Endothelial cell of umbilical vein (primary cell): ENCODE data around the gene B4GALNT4. TPM values are rescaled to one million over a fixed set of nuclear protein-coding genes. Genes with fewer than 3 reads are reported as not detected.

Experiments used
- BruUV-seq: library from RNA; stranded (reverse); fragments of 400-500 nt; replicated peaks from 2 replicates; lab custom pipeline; 2021; lab: Mats Ljungman, UMichigan
- CTCF ChIA-PET: fragments of 300-600, 350-600 bp; sonication (Branson Sonifier 250); formaldehyde crosslinking; loops from one replicate; lab custom pipeline; 2021; ENCODE audit warnings: antibody characterized with exemption, inconsistent platforms; lab: Charles Lee
- POLR2A ChIA-PET: fragments of 300-600, 350-600 bp; sonication (Branson Sonifier 250); formaldehyde crosslinking; loops from one replicate; lab custom pipeline; 2021; ENCODE audit warnings: antibody characterized with exemption, inconsistent platforms; lab: Charles Lee
- DNase-seq: peaks from one replicate; pipeline ENCODE4 v3.0.0-alpha.2; 2011; ENCODE audit warnings: low read depth, low spot score
- FAIRE-seq: peaks from 2 replicates; lab custom pipeline; 2011; peaks lifted over from hg19 to GRCh38; lab: Jason Lieb, UNC
- H2AFZ ChIP-seq: 2 replicates; pipeline ENCODE4 v1.6.0; 2012; ENCODE audit warnings: low read depth, low read length, control low read depth, inconsistent platforms
- H3K27ac ChIP-seq: 2 replicates; pipeline ENCODE4 v1.5.1; 2011; ENCODE audit warnings: low read depth, mild to moderate bottlenecking, control low read depth, low read length, moderate library complexity; ENCODE audit not compliant: insufficient read depth
- H3K27me3 ChIP-seq, 2 experiments: 2 replicates each; pipeline versions ENCODE4 v1.6.0 to v1.6.1; 2011; ENCODE audit warnings: low read length in 2 of 2, mixed read lengths in 1 of 2; ENCODE audit not compliant: control insufficient read depth in 2 of 2, insufficient read depth in 2 of 2
- H3K36me3 ChIP-seq, 2 experiments: 2 replicates in 1 of 2; 3 replicates in 1 of 2; pipeline ENCODE4 v1.5.1; 2011; ENCODE audit warnings: low read length in 2 of 2, mild to moderate bottlenecking in 1 of 2, moderate library complexity in 1 of 2; ENCODE audit not compliant: control insufficient read depth in 2 of 2, insufficient read depth in 2 of 2; ENCODE audit errors: extremely low read depth in 1 of 2
- H3K4me1 ChIP-seq: 3 replicates; pipeline ENCODE4 v1.5.1; 2011; ENCODE audit warnings: mild to moderate bottlenecking, low read length; ENCODE audit not compliant: control insufficient read depth, insufficient read depth; ENCODE audit errors: extremely low read depth
- H3K4me2 ChIP-seq: 2 replicates; pipeline ENCODE4 v1.6.1; 2011; ENCODE audit warnings: low read length, control low read depth, mixed read lengths; ENCODE audit not compliant: insufficient read depth
- H3K4me3 ChIP-seq, 3 experiments: fragments of 200-600 bp in 1 of 3; sonication (generic), shearing (Covaris generic) in 1 of 3; replicated peaks in 1 of 3; 2 replicates each; pipeline ENCODE4 v1.5.1; 2011 to 2016; ENCODE audit warnings: control low read depth in 3 of 3, low read length in 3 of 3, mild to moderate bottlenecking in 2 of 3, inconsistent platforms in 1 of 3, low read depth in 1 of 3, moderate library complexity in 1 of 3; ENCODE audit not compliant: insufficient read depth in 1 of 3
- H3K79me2 ChIP-seq: 2 replicates; pipeline ENCODE4 v1.6.0; 2012; ENCODE audit warnings: low read length, inconsistent platforms; ENCODE audit not compliant: control insufficient read depth, insufficient read depth
- H3K9ac ChIP-seq: replicated peaks from 2 replicates; pipeline ENCODE3; 2011; ENCODE audit warnings: low read length, control low read depth; ENCODE audit not compliant: insufficient read depth; ENCODE audit errors: extremely low read depth
- H3K9me1 ChIP-seq: replicated peaks from 3 replicates; pipeline ENCODE4 v1.6.0; 2011; ENCODE audit warnings: mild to moderate bottlenecking, low read length; ENCODE audit not compliant: control insufficient read depth, insufficient read depth; ENCODE audit errors: extremely low read depth
- H3K9me3 ChIP-seq: replicated peaks from 2 replicates; pipeline ENCODE4 v1.5.1; 2012; ENCODE audit warnings: low read length, inconsistent platforms; ENCODE audit not compliant: control insufficient read depth, insufficient read depth
- H4K20me1 ChIP-seq: replicated peaks from 2 replicates; pipeline ENCODE3; 2011; ENCODE audit warnings: mild to moderate bottlenecking, low read length; ENCODE audit not compliant: control insufficient read depth, insufficient read depth; ENCODE audit errors: extremely low read depth
- CTCF ChIP-seq, 2 donors: IDR thresholded peaks; 1 replicate in 1 of 2; 2 replicates in 1 of 2; pipeline ENCODE4 v1.5.1; 2011; ENCODE audit warnings: low read length in 2 of 2, mild to moderate bottlenecking in 2 of 2, moderate library complexity in 2 of 2, control low read depth in 1 of 2, inconsistent platforms in 1 of 2, low read depth in 1 of 2; ENCODE audit not compliant: insufficient read depth in 1 of 2; ENCODE audit errors: extremely low read depth in 1 of 2
- EZH2 ChIP-seq: IDR thresholded peaks from 2 replicates; pipeline ENCODE4 v1.6.1; 2012; ENCODE audit warnings: borderline replicate concordance, low read depth, mild to moderate bottlenecking, moderate library complexity, low read length, inconsistent platforms; ENCODE audit not compliant: severe bottlenecking
- FOS ChIP-seq: IDR thresholded peaks from 2 replicates; pipeline ENCODE4 v1.6.1; 2011; ENCODE audit warnings: mild to moderate bottlenecking, low read length, moderate library complexity, borderline replicate concordance; ENCODE audit not compliant: insufficient read depth
- GATA2 ChIP-seq: IDR thresholded peaks from 2 replicates; pipeline ENCODE4 v1.7.0; 2011; ENCODE audit warnings: low read depth, mild to moderate bottlenecking, moderate library complexity, mixed read lengths, low read length; ENCODE audit not compliant: insufficient read length, insufficient read depth
- JUN ChIP-seq: IDR thresholded peaks from 2 replicates; pipeline ENCODE4 v1.6.1; 2011; ENCODE audit warnings: borderline replicate concordance, low read depth; ENCODE audit not compliant: insufficient read length, insufficient read depth
- MAX ChIP-seq: IDR thresholded peaks from 2 replicates; pipeline ENCODE4 v1.6.1; 2011; ENCODE audit not compliant: insufficient read depth, insufficient read length
- MYC ChIP-seq: IDR thresholded peaks from one replicate; pipeline ENCODE4 v1.6.1; 2011; ENCODE audit warnings: mild to moderate bottlenecking, low read depth, low read length
- POLR2A ChIP-seq: IDR thresholded peaks from 2 replicates; pipeline ENCODE4 v1.6.1; 2012; ENCODE audit warnings: low read depth, mild to moderate bottlenecking, control low read depth, low read length
- POLR2AphosphoS5 ChIP-seq: IDR thresholded peaks from 2 replicates; pipeline ENCODE4 v1.6.1; 2012; ENCODE audit warnings: low read depth, mild to moderate bottlenecking, control low read depth, low read length, moderate library complexity; ENCODE audit not compliant: insufficient read depth
- dilution Hi-C: fragments of 300-500 bp; cut with MboI; formaldehyde crosslinking; loops from one replicate; pipeline ENCODE4 v1.15.0; 2019; ENCODE audit warnings: low sequenced_read_pairs; ENCODE audit not compliant: extremely low pct_ligation_motif_present
- intact Hi-C: fragments of 100-400 bp; cut with micrococcal nuclease; formaldehyde crosslinking; loops from one replicate; pipeline ENCODE4 v1.10.0; 2022
- polyA plus RNA-seq, 4 experiments: library from polyadenylated mRNA; depleted of rRNA in 3 of 4; stranded (reverse) in 3 of 4; unstranded in 1 of 4; fragments of >200 nt; gene quantifications; 2 replicates each; pipeline versions ENCODE4 v1.2.1 to v1.2.3, GENCODE V29; 2011 to 2012; ENCODE audit warnings: missing spikeins in 1 of 4
- total RNA-seq: library from RNA; stranded (reverse); gene quantifications from 2 replicates; pipeline ENCODE4 v1.2.3, GENCODE V29; 2021

Gene B4GALNT4
- total and polyA plus RNA-seq, 2 donors (not counting 3 experiments of a cell fraction or from before 2014, with no cell fraction given): 9.2 to 9.6 TPM

DNA sequence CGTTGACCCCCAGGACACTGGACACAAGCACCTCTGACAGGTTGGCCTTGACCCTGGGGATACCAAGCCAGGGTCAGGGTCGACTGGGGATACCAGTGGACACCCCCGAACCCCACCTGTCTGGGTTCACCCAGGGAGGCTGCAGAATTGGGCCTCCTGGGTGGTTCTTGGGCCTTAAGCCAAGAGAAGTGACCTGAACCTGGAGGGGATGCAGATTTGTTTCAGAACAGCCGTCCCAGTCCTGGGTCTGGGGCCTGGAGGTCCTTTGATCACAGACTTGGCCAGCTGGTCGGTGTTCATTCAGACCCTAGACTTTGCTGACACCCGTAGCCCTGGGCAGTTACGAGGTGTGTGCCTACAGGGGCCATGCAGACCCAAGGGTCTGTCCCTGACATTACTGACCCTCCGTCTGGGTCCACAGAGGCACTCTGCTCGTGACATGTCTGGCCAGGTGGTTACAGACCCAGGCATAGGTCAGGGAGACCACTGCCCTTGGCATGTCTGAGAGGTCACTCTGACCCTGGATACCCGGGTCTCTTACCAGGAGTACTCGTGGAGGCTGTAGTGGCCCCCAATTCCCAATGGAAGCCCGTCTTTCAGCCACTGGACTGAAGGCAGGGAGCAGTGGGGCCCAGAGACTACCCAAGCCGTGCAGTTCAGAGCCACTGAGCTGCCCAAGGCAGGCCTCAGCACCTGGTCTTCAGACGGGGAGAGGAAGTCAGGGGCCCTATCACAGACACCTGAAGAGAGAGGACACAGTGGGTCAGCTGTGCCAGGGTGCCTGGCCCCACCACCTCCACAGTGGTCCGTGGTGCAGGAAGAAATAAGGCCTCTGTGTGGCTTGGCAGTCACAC lies 39.1 kb downstream of the B4GALNT4 start:
- Histone ChIP-seq H3K27me3 (no peaks in the 10 kb centered on the region), H3K9ac (no peak overlapping the region), H3K36me3 (no peaks in the 10 kb centered on the region), H3K9me3 (no peaks in the 10 kb centered on the region), H3K79me2 (no peaks in the 10 kb centered on the region), H4K20me1 (no peaks in the 10 kb centered on the region), H3K4me1 (peaks cover 5% of the 10 kb centered on the region), H3K4me2 (no peak overlapping the region), H2AFZ (no peak overlapping the region), H3K27ac (no peak overlapping the region), H3K9me1 (no peaks in the 10 kb centered on the region), H3K4me3 (no peak overlapping the region)
- ChIA-PET CTCF (interaction anchor here (5.5 kb wide), 1 partner anchor 40 kb away, joined by 57 read pairs; no protein-coding TSS in a partner anchor), POLR2A (no interaction called here)
- dilution Hi-C loops: no loop called here
- BruUV-seq: no TSS peak
- FAIRE-seq (no peak), DNase-seq (no peak)
- no peak for TF ChIP-seq JUN
- no peak for TF ChIP-seq GATA2
- TF ChIP-seq CTCF (IDR thresholded peaks at IDR 0.05; ENCODE audit: extremely low read depth in 1 of 2, insufficient read depth in 1 of 2, low read depth in 1 of 2, low read length in 2 of 2): no peak
- TF ChIP-seq MYC: no peak
- TF ChIP-seq POLR2AphosphoS5: no peak
- TF ChIP-seq POLR2A: no peak
- no peak for TF ChIP-seq FOS
- no peak for TF ChIP-seq EZH2
- no peak for TF ChIP-seq MAX
- intact Hi-C loops: no loop called here
